Endothelial cell of umbilical vein (primary cell): ENCODE results near the gene RAPH1. TPM values are rescaled to one million over a fixed set of nuclear protein-coding genes. Genes with fewer than 3 reads are reported as not detected.

ENCODE experiments used
- BruUV-seq: library from RNA; stranded (reverse); fragments of 400-500 nt; replicated peaks from 2 replicates; lab custom pipeline; 2021; lab: Mats Ljungman, UMichigan
- CTCF ChIA-PET: fragments of 300-600, 350-600 bp; sonication (Branson Sonifier 250); formaldehyde crosslinking; loops from one replicate; lab custom pipeline; 2021; ENCODE audit warnings: antibody characterized with exemption, inconsistent platforms; lab: Charles Lee
- POLR2A ChIA-PET: fragments of 300-600, 350-600 bp; sonication (Branson Sonifier 250); formaldehyde crosslinking; loops from one replicate; lab custom pipeline; 2021; ENCODE audit warnings: antibody characterized with exemption, inconsistent platforms; lab: Charles Lee
- DNase-seq: peaks from one replicate; pipeline ENCODE4 v3.0.0-alpha.2; 2011; ENCODE audit warnings: low read depth, low spot score
- FAIRE-seq: peaks from 2 replicates; lab custom pipeline; 2011; peaks lifted over from hg19 to GRCh38; lab: Jason Lieb, UNC
- H2AFZ ChIP-seq: 2 replicates; pipeline ENCODE4 v1.6.0; 2012; ENCODE audit warnings: low read depth, low read length, control low read depth, inconsistent platforms
- H3K27ac ChIP-seq: 2 replicates; pipeline ENCODE4 v1.5.1; 2011; ENCODE audit warnings: low read depth, mild to moderate bottlenecking, control low read depth, low read length, moderate library complexity; ENCODE audit not compliant: insufficient read depth
- H3K27me3 ChIP-seq, 2 experiments: 2 replicates each; pipeline versions ENCODE4 v1.6.0 to v1.6.1; 2011; ENCODE audit warnings: low read length in 2 of 2, mixed read lengths in 1 of 2; ENCODE audit not compliant: control insufficient read depth in 2 of 2, insufficient read depth in 2 of 2
- H3K36me3 ChIP-seq, 2 experiments: 2 replicates in 1 of 2; 3 replicates in 1 of 2; pipeline ENCODE4 v1.5.1; 2011; ENCODE audit warnings: low read length in 2 of 2, mild to moderate bottlenecking in 1 of 2, moderate library complexity in 1 of 2; ENCODE audit not compliant: control insufficient read depth in 2 of 2, insufficient read depth in 2 of 2; ENCODE audit errors: extremely low read depth in 1 of 2
- H3K4me1 ChIP-seq: 3 replicates; pipeline ENCODE4 v1.5.1; 2011; ENCODE audit warnings: mild to moderate bottlenecking, low read length; ENCODE audit not compliant: control insufficient read depth, insufficient read depth; ENCODE audit errors: extremely low read depth
- H3K4me2 ChIP-seq: 2 replicates; pipeline ENCODE4 v1.6.1; 2011; ENCODE audit warnings: low read length, control low read depth, mixed read lengths; ENCODE audit not compliant: insufficient read depth
- H3K4me3 ChIP-seq, 3 experiments: fragments of 200-600 bp in 1 of 3; sonication (generic), shearing (Covaris generic) in 1 of 3; replicated peaks in 1 of 3; 2 replicates each; pipeline ENCODE4 v1.5.1; 2011 to 2016; ENCODE audit warnings: control low read depth in 3 of 3, low read length in 3 of 3, mild to moderate bottlenecking in 2 of 3, inconsistent platforms in 1 of 3, low read depth in 1 of 3, moderate library complexity in 1 of 3; ENCODE audit not compliant: insufficient read depth in 1 of 3
- H3K79me2 ChIP-seq: 2 replicates; pipeline ENCODE4 v1.6.0; 2012; ENCODE audit warnings: low read length, inconsistent platforms; ENCODE audit not compliant: control insufficient read depth, insufficient read depth
- H3K9ac ChIP-seq: replicated peaks from 2 replicates; pipeline ENCODE3; 2011; ENCODE audit warnings: low read length, control low read depth; ENCODE audit not compliant: insufficient read depth; ENCODE audit errors: extremely low read depth
- H3K9me1 ChIP-seq: replicated peaks from 3 replicates; pipeline ENCODE4 v1.6.0; 2011; ENCODE audit warnings: mild to moderate bottlenecking, low read length; ENCODE audit not compliant: control insufficient read depth, insufficient read depth; ENCODE audit errors: extremely low read depth
- H3K9me3 ChIP-seq: replicated peaks from 2 replicates; pipeline ENCODE4 v1.5.1; 2012; ENCODE audit warnings: low read length, inconsistent platforms; ENCODE audit not compliant: control insufficient read depth, insufficient read depth
- H4K20me1 ChIP-seq: replicated peaks from 2 replicates; pipeline ENCODE3; 2011; ENCODE audit warnings: mild to moderate bottlenecking, low read length; ENCODE audit not compliant: control insufficient read depth, insufficient read depth; ENCODE audit errors: extremely low read depth
- CTCF ChIP-seq, 2 donors: IDR thresholded peaks; 1 replicate in 1 of 2; 2 replicates in 1 of 2; pipeline ENCODE4 v1.5.1; 2011; ENCODE audit warnings: low read length in 2 of 2, mild to moderate bottlenecking in 2 of 2, moderate library complexity in 2 of 2, control low read depth in 1 of 2, inconsistent platforms in 1 of 2, low read depth in 1 of 2; ENCODE audit not compliant: insufficient read depth in 1 of 2; ENCODE audit errors: extremely low read depth in 1 of 2
- EZH2 ChIP-seq: IDR thresholded peaks from 2 replicates; pipeline ENCODE4 v1.6.1; 2012; ENCODE audit warnings: borderline replicate concordance, low read depth, mild to moderate bottlenecking, moderate library complexity, low read length, inconsistent platforms; ENCODE audit not compliant: severe bottlenecking
- FOS ChIP-seq: IDR thresholded peaks from 2 replicates; pipeline ENCODE4 v1.6.1; 2011; ENCODE audit warnings: mild to moderate bottlenecking, low read length, moderate library complexity, borderline replicate concordance; ENCODE audit not compliant: insufficient read depth
- GATA2 ChIP-seq: IDR thresholded peaks from 2 replicates; pipeline ENCODE4 v1.7.0; 2011; ENCODE audit warnings: low read depth, mild to moderate bottlenecking, moderate library complexity, mixed read lengths, low read length; ENCODE audit not compliant: insufficient read length, insufficient read depth
- JUN ChIP-seq: IDR thresholded peaks from 2 replicates; pipeline ENCODE4 v1.6.1; 2011; ENCODE audit warnings: borderline replicate concordance, low read depth; ENCODE audit not compliant: insufficient read length, insufficient read depth
- MAX ChIP-seq: IDR thresholded peaks from 2 replicates; pipeline ENCODE4 v1.6.1; 2011; ENCODE audit not compliant: insufficient read depth, insufficient read length
- MYC ChIP-seq: IDR thresholded peaks from one replicate; pipeline ENCODE4 v1.6.1; 2011; ENCODE audit warnings: mild to moderate bottlenecking, low read depth, low read length
- POLR2A ChIP-seq: IDR thresholded peaks from 2 replicates; pipeline ENCODE4 v1.6.1; 2012; ENCODE audit warnings: low read depth, mild to moderate bottlenecking, control low read depth, low read length
- POLR2AphosphoS5 ChIP-seq: IDR thresholded peaks from 2 replicates; pipeline ENCODE4 v1.6.1; 2012; ENCODE audit warnings: low read depth, mild to moderate bottlenecking, control low read depth, low read length, moderate library complexity; ENCODE audit not compliant: insufficient read depth
- dilution Hi-C: fragments of 300-500 bp; cut with MboI; formaldehyde crosslinking; loops from one replicate; pipeline ENCODE4 v1.15.0; 2019; ENCODE audit warnings: low sequenced_read_pairs; ENCODE audit not compliant: extremely low pct_ligation_motif_present
- intact Hi-C: fragments of 100-400 bp; cut with micrococcal nuclease; formaldehyde crosslinking; loops from one replicate; pipeline ENCODE4 v1.10.0; 2022
- polyA plus RNA-seq, 4 experiments: library from polyadenylated mRNA; depleted of rRNA in 3 of 4; stranded (reverse) in 3 of 4; unstranded in 1 of 4; fragments of >200 nt; gene quantifications; 2 replicates each; pipeline versions ENCODE4 v1.2.1 to v1.2.3, GENCODE V29; 2011 to 2012; ENCODE audit warnings: missing spikeins in 1 of 4
- total RNA-seq: library from RNA; stranded (reverse); gene quantifications from 2 replicates; pipeline ENCODE4 v1.2.3, GENCODE V29; 2021

RAPH1 gene
- total and polyA plus RNA-seq, 2 donors (not counting 3 experiments of a cell fraction or from before 2014, with no cell fraction given), result 5.1 to 59.5 TPM

- FAIRE-seq (no peak), DNase-seq (no peak)
- no peaks in the 10 kb centered on the region for H3K9me3 ChIP-seq
- no peak for TF ChIP-seq MAX
- TF ChIP-seq POLR2A, result no peak
- TF ChIP-seq POLR2AphosphoS5, result no peak
- no peak for TF ChIP-seq EZH2
- TF ChIP-seq CTCF (IDR thresholded peaks at IDR 0.05; ENCODE audit: extremely low read depth in 1 of 2, insufficient read depth in 1 of 2, low read depth in 1 of 2, low read length in 2 of 2), result no peak
- intact Hi-C loops (no loop called here), dilution Hi-C loops (no loop called here)
- H3K36me3 ChIP-seq, result no peaks in the 10 kb centered on the region
- no peak overlapping the region for H3K4me3 ChIP-seq
- no peaks in the 10 kb centered on the region for H3K4me1 ChIP-seq
- no peak overlapping the region for H2AFZ ChIP-seq
- no peak overlapping the region for H3K4me2 ChIP-seq
- BruUV-seq, result no TSS peak
- no peaks in the 10 kb centered on the region for H4K20me1 ChIP-seq
- no peak overlapping the region for H3K27ac ChIP-seq
- ChIA-PET CTCF (no interaction called here), POLR2A (no interaction called here)
- H3K9ac ChIP-seq, result no peak overlapping the region
- H3K27me3 ChIP-seq, result no peaks in the 10 kb centered on the region
- no peaks in the 10 kb centered on the region for H3K9me1 ChIP-seq
- H3K79me2 ChIP-seq, result peaks cover 11% of the 10 kb centered on the region
These were observed 155.9 kb downstream of the RAPH1 start for GRCh38 chr2:203379156-203379555.

GRCh38 chr2:203376173-203376572 is 158.9 kb downstream of the RAPH1 start:
- Histone ChIP-seq H3K4me1 (no peaks in the 10 kb centered on the region), H2AFZ (no peak overlapping the region), H3K79me2 (peaks cover 9% of the 10 kb centered on the region), H3K27me3 (no peaks in the 10 kb centered on the region), H3K9ac (no peak overlapping the region), H3K36me3 (no peaks in the 10 kb centered on the region), H3K4me2 (no peak overlapping the region), H4K20me1 (no peaks in the 10 kb centered on the region), H3K9me3 (no peaks in the 10 kb centered on the region), H3K4me3 (no peak overlapping the region), H3K9me1 (no peaks in the 10 kb centered on the region), H3K27ac (no peak overlapping the region)
- intact Hi-C loops, result no loop called here
- dilution Hi-C loops, result no loop called here
- BruUV-seq, result no TSS peak
- POLR2A ChIA-PET, result no interaction called here
- TF ChIP-seq POLR2AphosphoS5 (no peak), CTCF (IDR thresholded peaks at IDR 0.05; ENCODE audit: extremely low read depth in 1 of 2, insufficient read depth in 1 of 2, low read depth in 1 of 2, low read length in 2 of 2) (no peak), MYC (no peak), MAX (no peak), GATA2 (no peak), FOS (no peak), JUN (no peak), EZH2 (no peak), POLR2A (no peak)
- CTCF ChIA-PET, result interaction anchor here (0.6 to 1.1 kb wide), 2 partner anchors 10 to 38 kb away, joined by 3 read pairs; no protein-coding TSS in a partner anchor
- FAIRE-seq (no peak), DNase-seq (no peak)
